ENCODE measurements around the gene SYS1.

Gene SYS1

DNA sequence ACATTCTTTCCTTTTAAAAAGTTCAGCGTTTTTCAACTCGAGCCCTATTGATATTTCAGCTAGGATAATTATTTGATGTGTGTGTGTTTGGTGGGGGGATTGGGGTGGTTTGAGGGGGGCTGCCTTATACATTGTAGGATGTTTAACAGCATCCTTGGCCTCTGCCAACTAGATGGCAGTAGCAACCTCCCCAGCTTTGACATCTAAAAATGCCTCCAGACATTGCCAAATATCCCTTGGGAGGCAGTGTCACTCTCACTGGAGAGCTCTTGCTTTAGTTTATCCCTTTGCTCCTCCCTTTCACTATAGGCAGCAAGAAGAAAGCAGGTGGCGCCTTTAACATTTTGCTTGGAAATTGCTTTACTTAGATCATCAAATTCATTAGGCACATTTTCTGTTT is 29.8 kb downstream of the SYS1 start:
- DNase-seq, result no peak

DNA sequence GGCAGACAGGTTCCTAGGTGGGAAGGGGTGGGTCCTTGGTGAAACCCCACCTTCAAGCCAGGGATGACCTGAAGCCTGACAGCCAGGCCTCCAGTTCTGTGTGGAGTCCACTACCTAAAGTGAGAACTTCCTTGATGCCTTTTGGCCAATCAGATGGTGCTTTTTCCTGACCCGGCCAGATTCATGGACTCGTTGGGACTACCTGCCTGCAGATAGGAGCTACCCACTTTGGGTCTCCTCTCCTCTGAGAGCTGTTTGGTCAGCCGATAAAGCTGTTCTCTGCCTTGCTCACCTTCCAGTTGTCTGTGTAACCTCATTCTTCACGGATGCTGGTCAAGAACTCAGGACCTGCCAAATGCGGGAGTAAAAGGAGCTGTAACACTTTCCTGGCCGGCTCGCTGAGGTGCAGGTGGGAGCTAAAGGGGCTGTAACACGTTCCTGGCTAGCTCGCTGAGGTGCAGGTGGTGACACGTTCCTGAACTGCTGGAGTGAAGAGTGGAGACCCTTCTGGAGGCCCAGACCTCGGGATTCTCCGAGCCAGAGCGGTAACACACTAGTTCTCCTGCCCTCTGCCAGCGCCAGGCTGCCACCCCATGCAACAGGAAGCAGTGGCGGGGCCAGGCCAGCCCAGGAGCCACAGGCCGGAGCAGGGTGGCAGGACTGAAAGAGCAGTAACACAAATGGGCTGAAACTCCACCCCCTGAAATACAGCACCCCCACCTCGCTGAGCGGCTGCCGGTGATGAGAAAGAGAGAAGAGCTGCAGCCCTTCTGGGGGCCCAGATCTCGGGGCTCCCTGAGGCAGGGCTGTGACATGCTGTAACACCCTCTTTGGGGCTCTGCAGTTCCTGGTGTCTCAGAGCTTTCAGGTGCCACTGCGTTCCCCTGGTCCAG is 31.5 kb downstream of the SYS1 start:
- DNase-seq, result no peak

DNA sequence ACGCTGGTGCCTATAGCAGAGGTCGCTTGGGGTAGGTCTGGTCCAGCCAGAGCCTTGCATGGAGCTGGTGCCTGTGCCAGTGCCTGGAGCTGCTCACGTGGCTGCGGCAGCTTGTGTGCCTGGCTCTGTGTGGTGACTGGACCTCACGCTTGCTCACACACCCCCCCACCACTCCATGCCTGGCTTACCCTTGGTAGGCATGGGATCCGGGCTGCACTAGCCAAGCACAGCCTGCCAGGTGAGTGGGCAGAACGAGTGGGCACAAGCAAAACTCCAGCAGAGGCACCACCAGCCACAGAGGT is 32.1 kb downstream of the SYS1 start:
- no peak for DNase-seq

DNA sequence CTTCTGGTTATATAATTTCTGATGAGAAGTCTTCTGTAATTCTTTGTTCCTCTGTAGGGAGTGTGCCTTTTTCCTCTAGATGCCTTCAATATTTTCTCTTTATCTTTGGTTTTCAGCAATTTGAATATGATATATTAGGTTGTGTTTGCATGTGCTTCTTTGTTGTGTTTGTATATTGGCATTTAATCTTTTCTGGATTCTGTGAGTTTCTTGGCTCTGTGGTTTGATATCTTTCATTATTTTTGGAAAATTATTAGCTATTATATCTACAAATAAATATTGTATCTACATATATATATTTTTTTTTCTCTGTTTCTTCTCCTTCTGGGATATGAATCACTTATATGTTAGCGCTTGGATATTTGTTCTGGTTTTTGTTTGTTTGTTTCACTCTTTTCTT is 36.1 kb downstream of the SYS1 start:
- no peak for DNase-seq

DNA sequence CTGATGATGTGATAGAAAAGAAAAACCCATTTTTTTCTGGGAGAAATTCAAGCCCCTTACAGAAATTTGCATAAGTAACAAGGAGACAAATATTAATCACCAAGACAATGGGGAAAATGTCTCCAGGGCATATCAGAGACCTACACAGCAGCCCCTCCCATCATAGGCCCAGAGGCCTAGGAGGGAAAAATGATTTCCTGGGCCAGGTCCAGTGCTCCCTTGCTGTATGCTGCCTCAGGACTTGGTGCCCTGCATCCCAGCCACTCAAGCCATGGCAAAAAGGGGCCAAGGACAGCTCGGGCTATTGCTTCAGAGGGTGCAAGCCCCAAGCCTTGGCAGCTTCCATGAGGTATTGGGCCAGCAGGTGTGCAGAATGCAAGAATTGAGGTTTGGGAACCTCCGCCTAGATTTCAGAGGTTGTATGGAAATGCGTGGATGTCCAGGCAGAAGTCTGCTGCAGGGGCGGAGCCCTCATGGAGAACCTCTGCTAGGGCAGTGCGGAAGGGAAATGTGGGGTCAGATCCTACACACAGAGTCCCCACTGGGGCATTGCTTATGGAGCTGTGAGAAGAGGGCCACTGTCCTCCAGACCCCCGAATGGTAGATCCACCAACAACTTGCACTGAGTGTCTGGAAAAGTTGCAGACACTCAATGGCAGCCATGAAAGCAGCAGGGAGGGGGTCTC is 37.5 kb downstream of the SYS1 start:
- DNase-seq, result no peak

DNA sequence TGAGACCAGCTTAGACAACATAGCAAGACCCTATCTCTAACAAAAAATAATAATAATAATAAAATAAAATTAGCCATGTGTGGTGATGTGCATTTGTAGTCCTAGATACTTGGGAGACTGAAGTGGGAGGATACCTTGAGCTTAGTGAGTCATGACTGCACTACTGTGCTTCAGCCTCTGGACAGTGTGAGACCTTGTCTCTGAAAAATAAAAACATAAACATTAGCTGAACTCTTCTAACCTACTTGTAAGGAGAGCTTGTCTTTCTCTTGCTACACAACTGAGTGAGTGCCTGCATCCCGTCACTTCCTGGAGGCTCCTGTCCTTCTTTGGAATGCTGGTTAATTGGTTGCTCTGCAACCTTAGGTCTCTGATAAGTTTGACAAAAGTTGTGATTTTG is 40.0 kb downstream of the SYS1 start:
- DNase-seq, result no peak

DNA sequence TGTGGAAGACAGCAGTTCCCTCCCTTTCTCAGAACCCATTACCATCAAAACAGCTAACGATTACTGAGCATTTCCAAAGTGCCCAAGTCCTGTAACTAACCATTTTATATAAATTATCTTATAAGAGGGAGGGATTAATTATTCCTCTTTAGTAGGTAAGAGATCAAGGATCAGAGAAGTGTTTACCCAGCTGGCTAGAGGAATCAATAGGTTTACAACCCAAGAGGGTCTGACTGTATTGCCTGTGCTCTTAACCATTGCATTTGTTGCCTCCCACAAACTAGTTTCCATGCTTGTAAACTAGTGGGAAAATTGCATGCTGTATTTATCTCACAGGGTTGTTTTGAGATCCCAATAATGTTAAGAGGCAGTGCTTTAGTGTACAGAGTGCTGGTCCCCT is 41.5 kb downstream of the SYS1 start:
- no peak for DNase-seq

DNA sequence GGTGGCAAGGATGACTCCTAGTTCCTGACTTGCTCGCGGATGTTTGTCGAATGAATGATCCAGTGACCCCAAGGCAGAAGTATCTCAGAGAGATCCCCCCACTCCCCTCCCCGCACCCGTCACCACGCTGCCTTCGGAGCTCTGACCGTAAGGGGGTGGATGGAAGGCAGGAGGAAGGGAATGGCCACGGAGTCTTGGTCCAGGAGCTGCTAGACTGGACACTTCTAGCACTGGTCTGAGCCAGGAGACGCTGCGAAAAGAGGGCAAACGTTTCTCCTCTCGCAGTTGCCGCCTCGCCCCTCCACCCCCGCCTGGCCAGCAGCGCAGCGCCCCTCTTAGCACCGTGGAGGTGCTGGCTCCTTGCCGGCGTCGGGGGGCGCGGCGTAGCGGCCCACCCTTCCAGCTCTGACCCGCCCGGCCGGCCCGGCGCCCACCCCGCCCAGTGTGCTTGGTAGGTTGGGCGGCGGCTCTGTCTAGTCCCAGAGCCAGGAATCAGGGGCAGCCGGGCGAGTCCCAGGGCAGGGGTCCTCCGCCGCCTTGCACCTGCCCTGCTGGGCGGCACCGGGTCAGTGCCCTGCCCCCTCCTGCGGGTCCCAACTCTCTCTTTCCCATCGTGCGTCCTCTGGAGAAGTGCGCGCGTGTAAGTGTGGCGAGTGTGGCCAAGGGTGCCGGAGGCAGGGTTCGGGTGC is 42.8 kb downstream of the SYS1 start:
- no peak for DNase-seq

DNA sequence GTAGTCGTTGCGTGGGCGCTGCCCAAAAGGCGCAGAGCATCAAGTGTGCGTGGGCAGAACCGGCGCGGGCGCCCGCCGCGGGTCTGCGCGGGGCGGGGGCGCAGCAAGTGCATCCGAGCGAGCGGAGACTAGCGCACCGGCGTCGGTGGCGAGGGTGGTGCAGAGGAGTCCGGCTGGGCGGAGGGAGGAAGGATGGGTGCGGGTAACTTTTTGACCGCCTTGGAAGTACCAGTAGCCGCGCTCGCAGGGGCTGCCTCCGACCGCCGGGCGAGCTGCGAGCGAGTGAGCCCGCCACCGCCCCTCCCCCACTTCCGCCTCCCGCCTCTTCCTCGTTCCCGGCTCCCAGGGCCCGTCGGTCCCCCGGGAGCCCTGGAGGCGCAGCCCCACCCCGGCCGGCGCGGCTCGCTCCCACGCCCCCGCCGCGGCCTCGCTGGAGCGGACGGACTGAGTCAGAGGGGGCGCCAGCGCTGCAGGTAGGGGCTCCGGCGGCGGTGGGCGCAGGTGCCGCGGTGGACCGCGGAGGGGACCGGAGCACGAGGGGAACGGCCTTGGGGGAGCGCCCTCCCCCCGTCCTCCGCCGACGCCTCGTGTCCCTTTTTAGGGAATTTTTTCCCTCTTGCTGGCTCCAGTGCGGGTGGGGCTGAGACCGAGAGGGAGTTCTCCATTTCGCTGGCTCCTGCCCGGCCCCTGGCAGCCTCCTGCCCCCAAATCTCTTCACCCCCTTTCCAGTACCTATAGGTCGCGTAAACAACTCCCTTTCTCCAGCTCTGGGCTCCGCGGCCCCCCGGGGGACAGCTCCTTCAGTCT is 43.5 kb downstream of the SYS1 start:
- peak; percentile 70 for DNase-seq

DNA sequence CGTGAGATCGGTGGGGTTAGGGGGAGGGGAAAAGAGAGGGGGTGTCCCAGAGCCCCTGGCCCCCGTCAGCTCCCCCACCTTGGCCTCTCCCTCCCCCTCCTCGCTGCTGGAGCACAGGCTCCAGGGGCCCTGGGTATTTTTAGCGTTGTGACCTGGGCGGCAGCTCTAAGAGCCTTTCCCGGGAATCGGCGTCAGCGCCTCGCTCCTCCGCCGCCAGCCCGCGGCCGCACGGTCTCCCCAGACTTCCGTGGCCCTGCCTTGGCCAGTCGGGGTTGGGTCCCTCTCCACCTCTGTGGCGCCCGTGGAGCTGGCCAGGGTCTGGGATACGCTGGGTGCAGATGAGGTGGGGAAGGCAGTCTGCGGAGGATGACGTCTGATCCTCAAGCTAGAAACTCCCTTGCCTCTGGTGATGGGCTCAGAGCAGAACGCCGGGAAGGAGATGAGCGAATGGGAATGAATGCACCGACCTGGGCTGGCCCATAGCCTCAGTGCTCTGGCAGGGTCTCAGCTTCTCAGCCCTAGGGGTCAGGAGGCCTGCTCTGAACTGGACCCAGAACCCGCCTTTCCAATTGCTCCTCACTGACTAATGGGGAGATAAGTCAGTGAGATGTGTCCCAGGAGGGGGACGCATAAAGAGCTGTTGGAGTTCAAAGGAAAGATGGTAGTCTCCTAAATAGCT is 44.2 kb downstream of the SYS1 start:
- peak; percentile 27 for DNase-seq

DNA sequence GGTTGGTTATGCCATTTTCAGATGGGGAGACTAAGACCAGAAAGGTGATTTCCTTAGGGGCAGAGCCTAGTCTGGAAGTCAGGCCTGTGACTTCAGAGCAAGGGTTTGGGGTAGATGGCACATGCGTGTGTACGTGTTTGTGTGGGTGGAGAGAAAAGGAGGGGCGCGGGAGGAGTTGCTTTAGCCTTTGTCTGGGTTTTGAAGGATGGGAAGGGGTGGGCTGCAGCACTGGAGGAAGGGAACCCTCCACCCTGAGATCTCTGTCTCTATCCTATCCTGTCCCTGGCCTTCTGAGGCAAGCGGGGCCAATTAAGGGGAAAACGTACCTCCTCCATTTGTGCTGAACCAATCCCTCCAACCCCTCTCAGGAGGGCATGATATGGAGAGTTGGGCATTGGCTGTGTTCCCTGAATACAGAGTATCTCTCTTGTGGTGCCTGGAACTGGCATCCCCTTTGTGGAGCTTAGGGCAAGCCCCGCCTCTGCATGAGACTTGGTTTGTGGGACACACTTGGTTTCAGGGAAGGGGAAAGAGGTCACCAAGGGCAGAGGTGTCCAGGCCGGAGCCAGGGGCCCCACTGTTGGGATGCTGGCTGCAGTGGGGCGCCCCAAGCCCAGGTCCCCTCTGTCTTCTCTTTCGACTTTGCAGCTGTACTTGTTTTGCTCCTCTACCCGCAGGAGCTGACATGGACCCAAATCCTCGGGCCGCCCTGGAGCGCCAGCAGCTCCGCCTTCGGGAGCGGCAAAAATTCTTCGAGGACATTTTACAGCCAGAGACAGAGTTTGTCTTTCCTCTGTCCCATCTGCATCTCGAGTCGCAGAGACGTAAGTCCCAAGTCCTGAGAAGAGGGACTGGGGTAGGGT is 45.1 kb downstream of the SYS1 start, which contains the start of gene DBNDD2:
Gene DBNDD2 (plus strand): TSS at position 507 of the 863 bp plus-strand sequence. CDS start 179 bp downstream, at position 686.
- DNase-seq, result no peak

DNA sequence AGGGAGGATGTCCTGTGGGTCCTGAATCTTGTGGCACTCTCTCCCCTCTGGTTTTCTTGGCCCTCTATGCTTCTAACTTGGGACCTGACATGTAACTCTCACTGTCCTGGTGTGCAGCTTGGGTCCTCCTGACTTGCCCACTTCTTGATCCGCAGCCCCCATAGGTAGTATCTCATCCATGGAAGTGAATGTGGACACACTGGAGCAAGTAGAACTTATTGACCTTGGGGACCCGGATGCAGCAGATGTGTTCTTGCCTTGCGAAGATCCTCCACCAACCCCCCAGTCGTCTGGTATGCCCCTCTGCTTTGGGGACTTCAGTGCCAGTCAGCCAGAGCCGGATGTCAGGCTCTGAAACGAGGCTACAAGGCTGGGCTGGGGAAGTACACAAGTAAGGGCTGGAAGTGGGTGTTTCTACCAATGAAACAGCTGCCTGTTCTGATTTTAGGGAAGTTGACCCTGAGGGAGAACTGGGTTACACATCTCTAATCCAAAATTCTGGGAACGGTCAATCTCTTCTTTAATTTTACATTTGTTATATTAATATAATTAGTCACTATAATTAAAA is 45.8 kb downstream of the SYS1 start:
- no peak for DNase-seq

DNA sequence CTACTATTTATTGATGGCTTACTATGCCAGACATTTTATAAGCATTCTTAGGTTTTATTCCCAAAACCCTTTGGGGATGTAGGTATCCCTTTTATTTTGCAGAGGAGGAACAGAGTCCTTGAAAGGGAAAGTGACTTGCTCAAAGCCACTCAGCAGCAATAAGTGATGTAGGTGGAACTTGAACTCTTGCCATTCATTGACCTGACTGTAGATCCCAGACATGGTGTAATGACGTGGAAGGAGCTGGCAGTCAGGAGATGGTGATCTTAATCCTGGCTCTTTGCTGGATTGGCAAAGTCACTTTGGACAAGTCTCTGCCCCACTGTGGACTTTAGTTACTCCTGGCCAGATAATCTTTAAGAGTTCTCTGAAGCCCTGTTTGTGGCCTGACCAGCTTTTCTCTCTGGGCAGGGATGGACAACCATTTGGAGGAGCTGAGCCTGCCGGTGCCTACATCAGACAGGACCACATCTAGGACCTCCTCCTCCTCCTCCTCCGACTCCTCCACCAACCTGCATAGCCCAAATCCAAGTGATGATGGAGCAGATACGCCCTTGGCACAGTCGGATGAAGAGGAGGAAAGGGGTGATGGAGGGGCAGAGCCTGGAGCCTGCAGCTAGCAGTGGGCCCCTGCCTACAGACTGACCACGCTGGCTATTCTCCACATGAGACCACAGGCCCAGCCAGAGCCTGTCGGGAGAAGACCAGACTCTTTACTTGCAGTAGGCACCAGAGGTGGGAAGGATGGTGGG is 46.7 kb downstream of the SYS1 start:
- no peak for DNase-seq

DNA sequence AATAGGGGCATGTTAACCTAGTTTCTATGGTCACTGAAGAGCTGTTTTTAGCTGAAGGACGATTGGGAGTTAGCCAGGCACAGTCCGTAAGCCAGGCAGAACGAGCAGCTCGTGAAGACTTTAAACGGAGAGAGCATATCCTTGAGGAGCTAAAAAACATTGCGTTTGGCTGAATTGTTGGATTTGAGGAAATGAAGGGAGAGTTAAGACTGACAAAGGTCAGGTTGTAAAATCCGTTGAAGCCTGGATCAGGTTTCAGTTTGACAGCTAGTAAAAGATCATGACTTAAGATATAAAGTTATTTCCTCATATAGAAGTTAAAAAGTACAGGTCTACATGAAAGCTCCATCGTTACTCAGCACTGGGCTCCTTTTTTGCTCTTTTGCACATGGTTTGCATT is 47.9 kb downstream of the SYS1 start:
- no peak for DNase-seq

DNA sequence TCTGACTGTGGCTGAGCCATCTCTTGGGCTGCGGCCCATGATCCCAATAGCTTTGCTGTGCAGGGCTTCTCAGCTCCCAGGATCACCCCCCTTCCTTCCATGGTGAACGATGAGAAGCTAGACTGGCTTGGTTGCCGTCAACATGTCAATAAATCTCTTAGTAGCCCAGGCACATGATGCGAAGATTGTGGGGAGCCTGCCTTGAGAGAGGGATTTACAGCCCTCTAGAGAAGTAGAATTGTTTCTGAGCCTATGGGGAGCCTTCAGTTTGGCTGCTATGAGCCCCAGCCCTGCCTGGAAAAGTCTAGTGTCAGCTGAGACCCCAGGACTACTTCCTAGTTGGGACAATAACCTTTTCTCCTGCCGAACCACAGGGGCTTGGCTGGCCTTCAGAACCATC is 49.7 kb downstream of the SYS1 start:
- DNase-seq, result no peak

DNA sequence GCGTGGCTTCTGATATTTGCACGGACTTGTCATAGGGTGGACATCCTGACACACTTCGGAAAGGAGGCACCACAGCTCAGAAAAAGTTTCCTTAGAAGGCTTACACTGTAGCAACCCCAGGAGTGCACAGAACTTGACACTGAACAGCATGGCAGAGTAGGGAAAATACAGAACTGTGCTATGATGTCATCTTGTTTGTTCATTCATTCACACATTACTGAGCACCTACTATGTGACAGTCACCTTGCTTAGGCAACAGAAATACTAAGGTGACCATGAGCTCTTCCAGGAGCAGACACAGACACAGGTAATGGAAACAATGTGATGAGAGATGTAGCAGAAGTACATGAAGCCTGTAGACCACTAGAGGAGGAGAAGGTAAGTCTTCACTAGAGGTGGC is 50.5 kb downstream of the SYS1 start:
- no peak for DNase-seq

DNA sequence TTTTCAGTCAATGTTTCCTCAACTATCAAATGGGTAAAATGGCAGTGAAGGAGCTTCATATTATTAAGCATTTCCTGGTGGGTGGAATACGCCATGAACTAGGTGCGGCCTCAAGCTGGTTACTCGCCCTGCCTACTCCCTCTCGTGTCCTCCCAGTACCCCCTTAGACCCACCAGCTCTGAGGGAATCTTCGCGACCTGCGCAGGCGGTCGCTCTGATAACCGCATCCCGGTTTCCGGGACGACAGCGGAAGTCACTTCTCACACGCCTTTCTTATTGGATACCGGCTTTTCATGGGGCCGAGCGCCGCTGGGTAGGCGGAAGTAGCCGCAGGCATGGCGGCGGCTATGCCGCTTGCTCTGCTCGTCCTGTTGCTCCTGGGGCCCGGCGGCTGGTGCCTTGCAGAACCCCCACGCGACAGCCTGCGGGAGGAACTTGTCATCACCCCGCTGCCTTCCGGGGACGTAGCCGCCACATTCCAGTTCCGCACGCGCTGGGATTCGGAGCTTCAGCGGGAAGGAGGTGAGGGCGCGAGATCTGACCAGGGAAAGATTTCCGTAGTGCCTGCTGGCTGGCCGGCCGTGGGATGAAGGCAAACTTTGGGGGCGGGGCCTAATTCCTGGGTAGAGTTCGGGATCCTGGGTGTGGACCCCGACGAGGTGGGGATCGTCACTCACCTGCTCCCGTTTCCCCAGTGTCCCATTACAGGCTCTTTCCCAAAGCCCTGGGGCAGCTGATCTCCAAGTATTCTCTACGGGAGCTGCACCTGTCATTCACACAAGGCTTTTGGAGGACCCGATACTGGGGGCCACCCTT is 53.1 kb downstream of the SYS1 start, which contains the start of gene PIGT:
Gene PIGT (plus strand): TSS at position 320 of the 816 bp plus-strand sequence. CDS start 16 bp downstream, at position 336.
- peak; percentile 88 for DNase-seq

DNA sequence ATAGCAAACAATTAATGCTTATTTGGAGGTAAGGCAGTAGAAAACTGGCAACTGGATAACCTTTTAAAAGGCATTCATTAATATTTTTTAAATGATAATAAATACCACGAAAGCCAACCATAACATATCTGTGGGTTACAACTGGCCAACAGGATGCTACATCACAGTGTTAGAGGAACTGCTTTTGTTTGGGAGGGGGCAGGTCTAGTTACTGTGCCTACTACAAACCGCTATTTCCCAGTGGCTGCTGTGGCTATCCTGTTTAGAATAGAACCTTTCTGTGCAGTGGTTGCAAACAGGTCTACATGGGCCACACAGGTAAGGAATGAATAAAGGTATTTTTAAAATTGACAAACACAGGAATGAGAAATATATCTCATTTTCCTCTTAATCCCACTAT is 54.0 kb downstream of the SYS1 start:
- DNase-seq, result no peak
